Measurements from ENCODE around the gene SLC44A1. TPM values are rescaled to one million over a fixed set of nuclear protein-coding genes. Genes with fewer than 3 reads are reported as not detected.
A peak's percentile ranks its signal among the peaks of the same experiment; 100 is the strongest.

SLC44A1 gene
- total and polyA plus RNA-seq, 10 of the 15 experiments (the other 5 are each of a cell fraction or from before 2014, with no cell fraction given) = 2.4 to 21.2 (median 12.4) TPM

DNA sequence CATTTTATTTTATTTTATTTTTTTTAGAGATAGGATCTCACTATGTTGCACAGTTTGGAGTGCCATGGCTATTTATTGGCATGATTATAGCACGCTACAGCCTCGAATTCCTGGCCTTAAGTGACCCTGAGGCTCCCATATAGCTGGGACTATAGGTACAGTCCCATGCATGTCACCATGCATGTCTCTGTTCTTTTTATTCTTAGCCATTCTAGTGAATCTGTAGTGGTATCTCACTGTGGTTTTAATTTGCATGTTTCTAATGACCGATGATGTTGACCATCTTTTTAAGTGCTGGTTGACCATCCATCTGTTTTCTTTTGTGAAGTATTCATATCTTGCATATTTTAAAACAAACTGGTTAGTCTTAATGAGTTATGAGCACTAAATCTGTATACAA is 76.1 kb downstream of the SLC44A1 start (continued):
- TF ChIP-seq, protein P1, sequence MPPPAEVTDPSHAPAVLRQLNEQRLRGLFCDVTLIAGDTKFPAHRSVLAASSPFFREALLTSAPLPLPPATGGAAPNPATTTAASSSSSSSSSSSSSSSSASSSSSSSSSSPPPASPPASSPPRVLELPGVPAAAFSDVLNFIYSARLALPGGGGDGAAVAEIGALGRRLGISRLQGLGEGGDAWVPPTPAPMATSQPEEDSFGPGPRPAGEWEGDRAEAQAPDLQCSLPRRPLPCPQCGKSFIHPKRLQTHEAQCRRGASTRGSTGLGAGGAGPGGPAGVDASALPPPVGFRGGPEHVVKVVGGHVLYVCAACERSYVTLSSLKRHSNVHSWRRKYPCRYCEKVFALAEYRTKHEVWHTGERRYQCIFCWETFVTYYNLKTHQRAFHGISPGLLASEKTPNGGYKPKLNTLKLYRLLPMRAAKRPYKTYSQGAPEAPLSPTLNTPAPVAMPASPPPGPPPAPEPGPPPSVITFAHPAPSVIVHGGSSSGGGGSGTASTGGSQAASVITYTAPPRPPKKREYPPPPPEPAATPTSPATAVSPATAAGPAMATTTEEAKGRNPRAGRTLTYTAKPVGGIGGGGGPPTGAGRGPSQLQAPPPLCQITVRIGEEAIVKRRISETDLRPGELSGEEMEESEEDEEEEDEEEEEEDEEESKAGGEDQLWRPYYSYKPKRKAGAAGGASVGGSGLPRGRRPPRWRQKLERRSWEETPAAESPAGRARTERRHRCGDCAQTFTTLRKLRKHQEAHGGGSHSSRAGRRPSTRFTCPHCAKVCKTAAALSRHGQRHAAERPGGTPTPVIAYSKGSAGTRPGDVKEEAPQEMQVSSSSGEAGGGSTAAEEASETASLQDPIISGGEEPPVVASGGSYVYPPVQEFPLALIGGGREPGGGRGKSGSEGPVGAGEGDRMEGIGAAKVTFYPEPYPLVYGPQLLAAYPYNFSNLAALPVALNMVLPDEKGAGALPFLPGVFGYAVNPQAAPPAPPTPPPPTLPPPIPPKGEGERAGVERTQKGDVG (CRISPR knock-in tag; IDR thresholded peaks at IDR 0.05) = no peak
- TF ChIP-seq CEBPB (IDR thresholded peaks at IDR 0.05; ENCODE audit: borderline replicate concordance in 1 of 2, low read depth in 2 of 2, low read length in 2 of 2) (no peak), ZSCAN29 (IDR thresholded peaks at IDR 0.05) (no peak), CREM (IDR thresholded peaks at IDR 0.05; ENCODE audit: low read depth) (no peak), LARP7 (IDR thresholded peaks at IDR 0.05) (no peak), TCF3 (IDR thresholded peaks at IDR 0.05; ENCODE audit: borderline replicate concordance, insufficient read depth, low read depth, low read length) (no peak), SMAD1 (IDR thresholded peaks at IDR 0.05; ENCODE audit: low read depth, partially characterized antibody) (no peak), MTA2 (IDR thresholded peaks at IDR 0.05; ENCODE audit: low read depth) (peak; percentile 88), BRCA1 (IDR thresholded peaks at IDR 0.05; ENCODE audit: low read depth, low read length) (no peak), ASH2L (IDR thresholded peaks at IDR 0.05; ENCODE audit: borderline replicate concordance, low read depth) (no peak), SUPT20H (IDR thresholded peaks at IDR 0.05; ENCODE audit: borderline replicate concordance, control insufficient read depth, low read depth, low read length) (no peak), IRF4 (IDR thresholded peaks at IDR 0.05; ENCODE audit: low read depth, low read length) (no peak), JUNB (IDR thresholded peaks at IDR 0.05) (no peak), GATAD2B (conservative IDR thresholded peaks at IDR 0.05; ENCODE audit: low read depth) (no peak), YBX1 (IDR thresholded peaks at IDR 0.05) (no peak)
- TF ChIP-seq, protein P2, sequence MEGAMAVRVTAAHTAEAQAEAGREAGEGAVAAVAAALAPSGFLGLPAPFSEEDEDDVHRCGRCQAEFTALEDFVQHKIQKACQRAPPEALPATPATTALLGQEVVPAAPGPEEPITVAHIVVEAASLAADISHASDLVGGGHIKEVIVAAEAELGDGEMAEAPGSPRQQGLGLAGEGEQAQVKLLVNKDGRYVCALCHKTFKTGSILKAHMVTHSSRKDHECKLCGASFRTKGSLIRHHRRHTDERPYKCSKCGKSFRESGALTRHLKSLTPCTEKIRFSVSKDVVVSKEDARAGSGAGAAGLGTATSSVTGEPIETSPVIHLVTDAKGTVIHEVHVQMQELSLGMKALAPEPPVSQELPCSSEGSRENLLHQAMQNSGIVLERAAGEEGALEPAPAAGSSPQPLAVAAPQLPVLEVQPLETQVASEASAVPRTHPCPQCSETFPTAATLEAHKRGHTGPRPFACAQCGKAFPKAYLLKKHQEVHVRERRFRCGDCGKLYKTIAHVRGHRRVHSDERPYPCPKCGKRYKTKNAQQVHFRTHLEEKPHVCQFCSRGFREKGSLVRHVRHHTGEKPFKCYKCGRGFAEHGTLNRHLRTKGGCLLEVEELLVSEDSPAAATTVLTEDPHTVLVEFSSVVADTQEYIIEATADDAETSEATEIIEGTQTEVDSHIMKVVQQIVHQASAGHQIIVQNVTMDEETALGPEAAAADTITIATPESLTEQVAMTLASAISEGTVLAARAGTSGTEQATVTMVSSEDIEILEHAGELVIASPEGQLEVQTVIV (IDR thresholded peaks at IDR 0.05; ENCODE audit: borderline replicate concordance, partially characterized antibody) = no peak
- TF ChIP-seq, protein P3, sequence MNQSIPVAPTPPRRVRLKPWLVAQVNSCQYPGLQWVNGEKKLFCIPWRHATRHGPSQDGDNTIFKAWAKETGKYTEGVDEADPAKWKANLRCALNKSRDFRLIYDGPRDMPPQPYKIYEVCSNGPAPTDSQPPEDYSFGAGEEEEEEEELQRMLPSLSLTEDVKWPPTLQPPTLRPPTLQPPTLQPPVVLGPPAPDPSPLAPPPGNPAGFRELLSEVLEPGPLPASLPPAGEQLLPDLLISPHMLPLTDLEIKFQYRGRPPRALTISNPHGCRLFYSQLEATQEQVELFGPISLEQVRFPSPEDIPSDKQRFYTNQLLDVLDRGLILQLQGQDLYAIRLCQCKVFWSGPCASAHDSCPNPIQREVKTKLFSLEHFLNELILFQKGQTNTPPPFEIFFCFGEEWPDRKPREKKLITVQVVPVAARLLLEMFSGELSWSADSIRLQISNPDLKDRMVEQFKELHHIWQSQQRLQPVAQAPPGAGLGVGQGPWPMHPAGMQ (IDR thresholded peaks at IDR 0.05; ENCODE audit: borderline replicate concordance) = no peak
- TF ChIP-seq, protein P4, sequence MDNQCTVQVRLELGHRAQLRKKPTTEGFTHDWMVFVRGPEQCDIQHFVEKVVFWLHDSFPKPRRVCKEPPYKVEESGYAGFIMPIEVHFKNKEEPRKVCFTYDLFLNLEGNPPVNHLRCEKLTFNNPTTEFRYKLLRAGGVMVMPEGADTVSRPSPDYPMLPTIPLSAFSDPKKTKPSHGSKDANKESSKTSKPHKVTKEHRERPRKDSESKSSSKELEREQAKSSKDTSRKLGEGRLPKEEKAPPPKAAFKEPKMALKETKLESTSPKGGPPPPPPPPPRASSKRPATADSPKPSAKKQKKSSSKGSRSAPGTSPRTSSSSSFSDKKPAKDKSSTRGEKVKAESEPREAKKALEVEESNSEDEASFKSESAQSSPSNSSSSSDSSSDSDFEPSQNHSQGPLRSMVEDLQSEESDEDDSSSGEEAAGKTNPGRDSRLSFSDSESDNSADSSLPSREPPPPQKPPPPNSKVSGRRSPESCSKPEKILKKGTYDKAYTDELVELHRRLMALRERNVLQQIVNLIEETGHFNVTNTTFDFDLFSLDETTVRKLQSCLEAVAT (IDR thresholded peaks at IDR 0.05) = no peak

Data from GM12878 (cell line).